Activated CD8-positive, alpha-beta memory T cell treated with anti-CD3 and anti-CD28 coated beads for 36 hours (primary cell): Measurements from ENCODE around the gene ADAD2. TPM values are rescaled to one million over a fixed set of nuclear protein-coding genes. Genes with fewer than 3 reads are reported as not detected.
"Not testable (repeated sequence)": the region's sequence is repeated elsewhere in the genome, so short reads cannot be mapped to it uniquely, and the experiment has no call there.

Experiments
- CTCF ChIA-PET: fragments of 350-600 bp; sonication (Branson Sonifier 250); formaldehyde crosslinking; loops from one replicate; lab custom pipeline; 2021; ENCODE audit warnings: antibody characterized with exemption; lab: Charles Lee
- POLR2A ChIA-PET: fragments of 350-600 bp; sonication (Branson Sonifier 250); formaldehyde crosslinking; loops from one replicate; lab custom pipeline; 2021; ENCODE audit warnings: antibody characterized with exemption; lab: Charles Lee
- total RNA-seq, 2 experiments: library from RNA; stranded (reverse); gene quantifications; one replicate each; pipeline ENCODE4 v1.2.3, GENCODE V29; 2021

ADAD2 gene
- total RNA-seq, 2 experiments from 2014 or later = 0.17 TPM; not detected in 1

DNA sequence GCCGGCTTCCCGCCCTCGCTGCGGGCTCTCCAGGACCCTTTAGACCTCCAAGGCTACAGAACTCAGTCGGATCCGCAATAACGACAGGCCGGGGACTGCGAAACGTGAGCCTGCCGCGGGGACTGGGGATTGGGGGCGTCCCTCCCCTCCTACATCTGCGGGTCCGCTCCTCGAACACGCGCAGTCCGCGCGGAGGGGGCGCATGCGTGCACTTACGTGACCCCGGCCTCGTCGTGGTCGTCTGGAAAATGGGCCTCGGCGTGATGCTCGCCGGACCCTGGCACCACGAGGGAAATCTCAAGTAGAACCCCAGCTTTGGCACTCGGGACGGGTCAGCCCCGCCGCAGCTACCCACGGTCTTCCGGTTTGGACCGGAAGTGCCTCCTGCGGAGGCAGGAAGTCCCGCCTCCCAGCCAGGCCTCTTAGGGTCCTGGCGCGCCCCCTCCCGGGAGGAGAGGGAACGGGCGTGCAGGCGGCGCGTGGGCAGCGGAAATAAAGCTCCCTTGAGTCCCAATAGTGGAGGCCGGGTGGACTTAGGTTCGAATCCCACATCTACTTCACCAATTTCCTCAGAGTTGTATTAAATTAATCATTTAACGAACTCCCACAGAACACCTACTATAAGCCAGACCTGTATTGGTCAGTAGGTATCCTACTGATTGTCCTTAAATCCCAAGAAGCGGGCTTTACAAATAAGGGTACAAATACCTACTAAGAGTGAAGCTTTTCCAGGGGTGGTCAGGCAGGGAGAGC, 4.1 kb upstream of the ADAD2 start, which contains the start of gene TAF1C:
TSS of gene TAF1C (minus strand) at position 373 of the 753 bp plus-strand sequence. CDS start 2,069 bp downstream, outside the sequence.
- ChIA-PET POLR2A (interaction anchor here (0.6 to 1.2 kb wide), 3 partner anchors 70 to 102 kb away, joined by 3 to 8 read pairs (median 3); partner anchors contain the start of gene MBTPS1), CTCF (interaction anchor here (0.5 to 2.0 kb wide), 29 partner anchors 8 to 408 kb away, joined by 3 to 37 read pairs (median 4); partner anchors contain the start of genes DNAAF1, HSDL1, MBTPS1 and OSGIN1)

DNA sequence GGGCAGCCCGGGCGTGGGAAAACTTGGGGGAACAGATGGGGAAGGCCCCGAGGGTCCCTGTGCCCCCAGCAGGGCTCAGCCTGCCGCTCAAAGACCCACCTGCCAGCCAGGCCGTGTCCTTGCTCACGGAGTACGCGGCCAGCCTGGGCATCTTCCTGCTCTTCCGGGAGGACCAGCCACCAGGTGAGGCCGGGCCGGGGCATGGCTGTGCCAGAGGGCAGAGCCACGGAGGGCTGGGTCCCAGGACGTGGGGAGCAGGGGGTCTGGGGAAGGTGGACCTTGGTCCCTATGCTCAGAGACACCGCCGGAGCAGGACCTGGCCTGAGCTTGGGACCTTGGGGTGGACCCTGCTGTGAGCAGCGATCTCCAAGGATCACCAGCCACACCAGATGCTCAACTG, 509 bp downstream of the ADAD2 start:
- ChIA-PET POLR2A (no interaction called here), CTCF (no interaction called here)

DNA sequence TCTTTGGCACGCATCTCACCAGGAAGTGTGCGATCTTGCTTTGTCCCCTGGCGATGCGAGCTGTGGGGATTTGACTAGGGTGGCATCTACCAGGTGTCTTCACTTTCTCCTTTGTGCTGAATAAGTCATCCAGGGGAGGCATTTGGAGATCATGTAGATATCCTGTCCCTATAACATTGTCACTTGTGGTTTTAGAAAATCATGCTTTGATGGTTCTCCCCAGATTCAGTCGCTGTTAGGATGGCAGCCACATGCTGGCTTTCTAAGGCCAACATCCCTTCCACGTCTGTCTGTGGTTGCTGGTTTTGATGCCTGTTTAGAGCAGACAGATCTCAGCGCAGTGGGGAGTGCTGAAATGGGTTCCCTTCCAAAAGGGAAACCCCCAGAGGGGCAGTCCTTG, 2.5 kb downstream of the ADAD2 start:
- CTCF ChIA-PET = no interaction called here

DNA sequence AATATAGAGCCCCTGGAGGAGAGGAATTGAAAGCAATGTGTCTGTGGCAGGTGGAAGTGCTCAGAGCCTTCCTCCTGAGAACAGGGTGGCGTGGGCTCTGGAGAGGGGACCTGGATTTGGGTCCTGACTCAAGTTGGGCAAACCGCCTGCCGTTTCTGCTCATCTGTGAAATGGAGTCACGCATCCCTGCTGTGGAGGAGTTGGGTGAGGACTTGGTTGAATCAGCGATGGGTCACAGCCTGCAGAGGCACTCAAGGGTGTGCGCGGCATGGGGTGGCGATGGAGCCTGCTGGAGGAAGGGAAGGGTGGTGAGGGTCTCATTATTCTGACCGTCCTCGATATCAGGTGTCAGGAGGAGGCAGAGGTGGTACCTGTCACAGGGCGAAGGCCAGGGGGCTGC, 3.1 kb downstream of the ADAD2 start:
- POLR2A ChIA-PET = no interaction called here
- CTCF ChIA-PET = no interaction called here

More for the DNA sequence above, 2.5 kb downstream of the ADAD2 start:
- POLR2A ChIA-PET = no interaction called here

DNA sequence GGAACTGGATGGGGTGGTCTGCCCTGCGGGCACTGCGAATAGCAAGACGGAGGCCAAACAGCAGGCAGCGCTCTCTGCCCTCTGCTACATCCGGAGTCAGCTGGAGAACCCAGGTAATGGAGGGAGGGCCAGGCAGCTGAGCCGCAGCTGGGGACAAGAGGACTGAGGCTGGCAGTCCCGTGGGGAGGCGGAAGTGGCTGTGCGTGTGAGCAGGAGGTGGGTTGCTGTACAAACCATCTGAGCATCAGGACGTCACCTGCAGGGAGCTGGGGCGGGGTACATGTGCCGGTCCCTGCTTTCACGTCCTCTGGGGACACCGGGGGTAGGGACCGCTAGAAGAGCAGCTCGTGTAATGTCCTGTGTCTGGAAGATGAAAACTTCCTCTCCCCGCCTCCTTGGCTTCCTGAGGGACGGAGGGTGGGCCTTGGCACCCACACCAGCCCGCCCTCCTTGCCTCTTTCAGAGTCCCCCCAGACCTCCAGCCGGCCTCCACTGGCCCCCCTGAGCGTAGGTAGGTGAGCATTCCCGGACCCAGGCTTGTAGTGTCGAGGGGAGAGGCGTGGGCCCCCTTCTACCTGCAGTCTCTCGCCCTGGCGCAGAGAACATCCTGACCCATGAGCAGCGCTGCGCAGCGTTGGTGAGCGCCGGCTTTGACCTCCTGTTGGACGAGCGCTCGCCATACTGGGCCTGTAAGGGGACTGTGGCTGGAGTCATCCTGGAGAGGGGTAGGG, 3.7 kb downstream of the ADAD2 start:
- ChIA-PET POLR2A (no interaction called here), CTCF (no interaction called here)

DNA sequence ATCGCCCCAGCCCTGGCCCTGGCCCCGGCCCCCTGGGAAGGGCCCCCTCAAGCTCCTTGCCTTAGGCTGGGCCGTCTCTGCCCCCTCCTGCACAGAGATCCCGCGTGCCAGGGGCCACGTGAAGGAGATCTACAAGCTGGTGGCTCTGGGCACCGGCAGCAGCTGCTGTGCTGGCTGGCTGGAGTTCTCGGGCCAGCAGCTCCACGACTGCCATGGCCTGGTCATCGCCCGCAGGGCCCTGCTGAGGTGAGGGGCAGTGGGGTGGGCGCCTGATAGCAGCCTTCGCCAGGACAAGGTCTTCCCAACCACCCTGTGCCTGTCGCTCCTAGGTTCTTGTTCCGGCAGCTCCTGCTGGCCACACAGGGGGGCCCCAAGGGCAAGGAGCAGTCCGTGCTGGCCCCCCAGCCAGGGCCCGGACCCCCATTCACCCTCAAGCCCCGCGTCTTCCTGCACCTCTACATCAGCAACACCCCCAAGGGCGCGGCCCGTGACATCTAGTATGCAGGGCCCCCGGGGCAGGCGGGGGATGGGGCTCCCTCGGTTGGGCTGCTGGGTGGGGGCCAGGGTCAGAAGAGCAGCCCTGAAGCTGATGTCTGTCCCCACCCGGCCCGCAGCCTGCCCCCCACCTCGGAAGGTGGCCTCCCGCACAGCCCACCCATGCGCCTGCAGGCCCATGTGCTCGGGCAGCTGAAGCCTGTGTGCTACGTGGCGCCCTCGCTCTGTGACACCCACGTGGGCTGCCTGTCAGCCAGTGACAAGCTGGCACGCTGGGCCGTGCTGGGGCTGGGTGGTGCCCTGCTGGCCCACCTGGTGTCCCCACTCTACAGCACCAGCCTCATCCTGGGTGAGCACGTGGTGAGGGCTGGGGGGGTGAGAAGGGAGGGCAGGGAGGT, 4.5 kb downstream of the ADAD2 start:
- POLR2A ChIA-PET = interaction anchor here (0.5 kb wide), 1 partner anchor 353 kb away, joined by 5 read pairs; no protein-coding TSS in a partner anchor
- CTCF ChIA-PET = no interaction called here

DNA sequence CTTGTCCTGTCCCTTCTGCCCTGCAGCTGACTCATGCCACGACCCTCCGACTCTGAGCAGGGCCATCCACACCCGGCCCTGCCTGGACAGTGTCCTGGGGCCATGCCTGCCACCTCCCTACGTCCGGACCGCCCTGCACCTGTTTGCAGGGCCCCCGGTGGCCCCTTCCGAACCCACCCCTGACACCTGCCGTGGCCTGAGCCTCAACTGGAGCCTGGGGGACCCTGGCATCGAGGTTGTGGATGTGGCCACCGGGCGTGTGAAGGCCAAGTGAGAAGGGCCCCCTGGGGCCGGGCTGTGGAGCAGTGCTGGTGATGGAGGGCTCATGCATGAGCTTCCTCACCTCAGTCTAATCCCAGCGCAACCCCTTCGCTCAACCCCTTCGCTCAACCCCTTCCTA, 5.1 kb downstream of the ADAD2 start:
- POLR2A ChIA-PET = no interaction called here
- CTCF ChIA-PET = no interaction called here

DNA sequence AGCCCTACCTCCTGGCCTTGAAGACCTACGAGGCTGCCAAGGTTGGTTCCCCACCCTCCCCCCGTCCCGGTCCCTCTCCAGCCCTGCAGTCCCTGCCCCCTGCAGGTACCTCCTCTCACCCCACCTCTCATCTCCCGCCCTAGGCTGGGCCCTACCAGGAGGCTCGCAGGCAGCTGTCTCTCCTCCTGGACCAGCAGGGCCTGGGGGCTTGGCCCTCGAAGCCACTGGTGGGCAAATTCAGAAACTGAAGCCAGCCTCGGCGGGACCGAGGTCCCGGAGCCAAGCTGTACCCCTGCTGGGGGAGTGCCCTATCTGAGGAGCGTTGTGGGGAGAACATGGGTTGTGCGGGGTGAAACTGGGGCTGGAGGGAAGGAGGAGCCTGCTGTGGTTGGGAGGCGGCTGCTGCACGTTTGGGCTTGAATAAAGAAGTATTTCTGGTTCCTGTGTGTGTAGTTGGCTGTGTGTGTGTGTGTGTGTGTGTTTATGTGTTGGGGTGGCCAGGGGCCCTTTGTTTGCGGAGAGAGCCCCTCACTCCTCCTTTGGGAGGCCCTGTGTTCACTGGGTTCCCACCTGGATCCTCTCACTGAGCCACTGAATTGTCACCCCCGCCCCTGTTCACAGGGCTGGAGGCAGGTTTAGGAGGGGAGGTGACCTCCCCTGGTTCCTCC, 5.9 kb downstream of the ADAD2 start:
- POLR2A ChIA-PET = no interaction called here
- CTCF ChIA-PET = no interaction called here

DNA sequence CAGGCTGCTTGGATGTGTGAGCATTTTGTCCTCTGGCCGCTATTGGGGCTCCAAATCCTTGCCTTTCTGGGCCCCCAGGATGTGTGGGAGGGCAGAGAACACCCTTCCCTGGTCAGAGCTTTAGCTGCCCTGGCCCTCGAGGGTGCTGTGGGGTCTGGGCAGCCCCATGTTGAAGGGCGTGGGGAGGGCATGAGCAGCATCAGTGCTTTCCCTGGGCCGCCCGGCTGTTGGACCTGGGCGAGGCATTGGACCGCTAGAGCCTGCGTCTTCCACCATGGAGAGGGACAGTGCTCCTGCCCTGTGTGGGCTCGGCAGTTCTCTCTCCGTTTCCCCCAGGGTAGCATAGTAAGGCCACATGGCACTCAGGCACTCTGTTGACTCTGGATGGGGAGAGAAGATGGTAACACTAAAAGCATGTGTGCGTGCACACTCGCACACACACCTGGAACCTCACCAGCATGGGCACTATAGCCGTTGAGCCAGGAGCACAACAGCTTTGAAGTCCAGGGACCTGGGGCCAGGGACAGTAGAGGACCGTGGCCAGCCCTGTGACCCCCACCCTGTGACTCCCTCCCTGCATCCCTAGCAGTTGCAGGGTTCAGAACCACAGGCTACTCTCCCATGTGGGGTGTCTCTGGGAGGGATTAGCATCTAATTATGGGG, 6.6 kb downstream of the ADAD2 start:
- ChIA-PET POLR2A (no interaction called here), CTCF (interaction anchor here (1.2 kb wide), 1 partner anchor 11 kb away, joined by 3 read pairs; the partner anchor contains the start of gene TAF1C)

DNA sequence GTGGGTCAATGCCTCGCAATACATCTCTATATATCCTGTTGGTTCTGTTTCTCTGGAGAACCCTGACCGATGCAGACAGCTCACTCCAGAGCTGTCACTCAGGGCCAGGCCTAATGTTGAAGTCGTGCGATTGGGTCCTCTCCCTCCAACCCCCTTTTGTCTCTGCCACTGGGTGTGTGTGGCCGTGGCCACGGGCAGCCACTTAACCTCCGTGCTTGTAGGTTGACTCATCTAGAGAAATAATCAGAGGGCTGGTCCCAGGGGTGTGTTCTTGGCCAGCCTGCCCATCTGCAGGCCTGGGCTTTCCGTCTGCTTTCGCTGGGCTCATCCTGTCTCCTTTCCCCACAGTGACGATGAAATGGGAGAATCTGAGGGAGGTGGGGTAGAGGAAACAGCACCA, 7.4 kb downstream of the ADAD2 start:
- ChIA-PET CTCF (interaction anchor here (1.2 kb wide), 1 partner anchor 11 kb away, joined by 3 read pairs; the partner anchor contains the start of gene TAF1C), POLR2A (no interaction called here)

DNA sequence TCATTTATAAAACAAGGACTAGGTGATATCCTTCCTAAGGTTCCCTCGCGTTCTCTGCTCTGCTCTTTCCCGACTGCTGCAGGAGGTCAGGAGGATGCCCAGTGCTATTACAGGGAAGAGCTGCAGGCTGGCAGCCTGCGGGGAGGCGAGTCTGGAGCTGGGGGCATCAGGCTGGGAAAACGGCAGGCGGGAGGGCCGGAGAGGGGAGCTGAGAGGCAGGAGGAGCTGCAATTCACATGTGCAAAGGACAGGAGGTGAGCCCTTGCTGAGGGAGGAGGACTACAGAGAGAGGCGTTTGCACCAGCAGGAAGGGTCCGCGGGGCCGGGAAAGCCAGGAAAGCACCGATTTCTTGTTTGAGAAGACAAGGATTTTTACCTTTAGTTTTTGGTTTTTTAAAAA, 8.1 kb downstream of the ADAD2 start:
- ChIA-PET CTCF (no interaction called here), POLR2A (no interaction called here)

DNA sequence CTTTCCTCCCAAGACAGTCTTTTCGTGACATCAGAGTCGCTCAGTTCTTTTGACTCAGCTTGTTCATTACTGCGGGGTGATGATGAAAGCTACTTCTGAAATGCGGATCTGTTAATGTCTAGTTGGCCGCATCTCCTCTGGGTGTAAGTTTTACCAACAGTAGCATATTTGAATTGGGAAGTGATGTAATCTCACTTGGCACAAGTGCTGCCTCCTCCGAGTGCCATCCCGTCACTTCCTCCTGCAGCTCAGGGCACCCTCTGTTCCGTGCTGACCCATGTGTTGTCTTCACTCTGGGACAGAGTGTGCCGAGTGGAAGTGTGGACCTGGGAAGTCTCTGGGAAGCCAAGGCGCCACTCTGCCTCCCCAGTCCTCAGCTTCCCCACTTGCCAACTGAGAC, 8.9 kb downstream of the ADAD2 start:
- CTCF ChIA-PET = no interaction called here
- POLR2A ChIA-PET = no interaction called here

DNA sequence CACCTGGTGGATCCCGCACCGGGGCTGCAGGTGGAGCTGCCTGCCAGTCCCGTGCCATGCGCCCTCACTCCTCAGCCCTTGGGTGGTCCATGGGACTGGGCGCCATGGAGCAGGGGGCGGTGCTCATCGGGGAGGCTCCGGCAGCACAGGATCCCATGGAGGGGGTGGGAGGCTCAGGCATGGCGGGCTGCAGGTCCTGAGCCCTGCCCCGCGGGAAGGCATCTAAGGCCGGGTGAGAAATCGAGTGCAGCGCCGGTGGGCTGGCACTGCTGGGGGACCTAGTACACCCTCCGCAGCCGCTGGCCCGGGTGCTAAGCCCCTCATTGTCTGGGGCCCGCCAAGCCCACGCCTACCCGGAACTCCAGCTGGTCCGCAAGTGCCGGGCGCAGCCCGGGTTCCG, 13.6 kb downstream of the ADAD2 start:
- POLR2A ChIA-PET, CTCF ChIA-PET: not testable (repeated sequence)

DNA sequence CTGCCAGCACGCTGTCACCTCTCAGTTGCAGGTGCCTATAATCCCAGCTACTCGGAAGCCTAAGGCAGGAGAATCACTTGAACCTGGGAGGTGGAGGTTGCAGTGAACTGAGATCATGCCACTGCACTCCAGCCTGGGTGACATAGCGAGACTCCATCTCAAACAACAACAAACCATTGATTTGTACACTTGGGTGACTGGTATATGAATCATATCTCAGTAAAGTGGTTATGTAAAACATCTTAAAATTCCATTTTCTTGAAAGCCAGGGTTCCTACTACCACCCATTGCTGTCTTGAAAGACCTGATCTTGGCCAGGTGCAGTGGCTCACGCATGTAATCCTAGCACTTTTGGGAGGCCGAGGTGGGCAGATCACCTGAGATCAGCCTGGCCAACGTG, 14.2 kb downstream of the ADAD2 start:
- POLR2A ChIA-PET, CTCF ChIA-PET: not testable (repeated sequence)

DNA sequence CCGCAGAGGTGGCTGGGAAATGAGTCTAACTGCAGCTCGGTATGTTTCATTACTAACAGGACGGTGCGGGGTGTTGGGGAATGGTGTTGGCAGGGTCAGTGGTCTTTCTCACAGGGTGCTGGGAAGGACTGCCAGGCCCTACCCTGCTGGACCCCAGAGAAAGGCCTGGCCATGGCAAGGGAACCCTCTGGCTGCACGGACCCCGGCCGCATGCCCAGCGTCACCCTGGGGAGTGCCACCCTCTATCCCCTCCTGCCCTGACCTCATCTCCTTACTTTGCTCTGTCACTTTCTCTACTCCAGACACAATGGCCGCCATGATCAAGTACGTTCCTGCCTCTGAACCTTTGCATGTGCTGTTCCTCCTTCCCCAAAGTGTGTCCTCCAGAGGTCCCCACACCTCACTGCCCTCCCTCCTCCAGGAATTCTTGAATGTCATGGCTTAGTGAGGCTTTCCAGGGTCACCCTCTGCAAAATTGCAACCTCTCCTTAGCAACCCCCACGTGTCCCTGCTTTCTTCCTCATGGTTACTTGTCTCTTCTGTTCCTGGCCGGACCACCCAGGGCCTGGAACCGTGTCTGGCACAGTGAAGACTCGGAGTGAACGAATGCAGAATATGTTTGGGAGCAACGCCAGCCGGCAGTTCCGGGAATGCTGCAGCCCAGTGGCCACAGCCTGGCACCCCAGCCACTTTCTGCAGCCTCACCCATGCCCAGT, 15.2 kb downstream of the ADAD2 start:
- POLR2A ChIA-PET = no interaction called here
- CTCF ChIA-PET = no interaction called here

DNA sequence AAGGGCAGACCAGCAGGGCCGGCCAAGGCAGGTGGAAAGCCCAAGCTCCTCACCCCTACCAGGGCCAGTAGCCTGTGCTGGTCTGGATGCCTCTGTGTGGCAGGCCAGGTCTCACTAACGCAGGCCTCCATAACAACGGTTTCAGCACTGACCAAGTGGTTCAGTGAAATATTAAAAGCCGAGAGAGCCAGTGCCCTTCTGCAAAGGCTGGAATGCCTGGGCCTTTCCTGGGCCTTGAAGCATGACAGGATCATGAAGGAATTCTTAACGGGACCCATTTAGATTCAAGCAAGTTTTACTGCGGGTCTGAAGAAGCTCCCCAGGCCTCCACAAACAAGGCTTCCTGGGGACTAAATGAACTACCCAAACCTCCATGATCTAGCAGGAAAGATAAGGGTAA, 16.3 kb downstream of the ADAD2 start:
- CTCF ChIA-PET = no interaction called here
- POLR2A ChIA-PET = no interaction called here

DNA sequence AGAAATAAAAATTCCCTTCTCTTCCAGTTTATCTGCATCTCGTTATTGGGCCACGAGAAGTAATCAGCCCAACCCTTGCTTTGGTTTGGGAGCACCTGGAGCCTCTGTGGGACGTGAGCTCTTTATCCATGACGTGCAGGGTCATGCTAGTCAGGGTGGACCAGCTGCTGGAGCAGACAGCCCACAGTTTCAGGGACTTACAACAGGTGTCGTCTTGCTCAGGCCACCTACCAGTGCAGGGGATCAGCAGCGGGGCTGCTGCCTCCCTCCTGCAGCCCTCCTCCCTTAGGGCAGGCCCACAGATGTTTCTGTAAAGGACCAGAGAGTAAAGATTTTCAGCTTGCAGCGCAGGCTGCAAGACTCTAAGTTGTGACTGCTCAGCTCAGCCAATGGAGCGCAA, 16.9 kb downstream of the ADAD2 start:
- POLR2A ChIA-PET = no interaction called here
- CTCF ChIA-PET = no interaction called here

DNA sequence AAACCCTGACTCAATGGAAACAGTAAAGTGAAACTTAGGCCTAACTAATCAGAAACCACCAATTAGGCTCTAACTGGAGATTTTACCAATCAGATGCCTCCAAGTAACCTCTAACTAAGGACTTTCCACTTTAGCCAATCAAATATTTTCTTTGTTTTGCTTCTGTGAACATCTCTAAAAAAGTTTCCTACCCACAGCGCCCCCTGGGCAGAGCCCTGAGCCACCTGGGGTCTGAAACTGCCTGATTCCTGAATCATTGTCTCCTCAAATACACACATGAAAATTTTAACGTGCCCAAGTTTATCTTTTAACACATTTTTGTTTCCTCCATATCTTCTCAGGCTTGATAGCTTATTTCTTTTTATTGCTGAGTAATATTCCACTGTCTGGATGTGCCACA, 19.0 kb downstream of the ADAD2 start:
- POLR2A ChIA-PET = no interaction called here
- CTCF ChIA-PET = no interaction called here
